Calu3 (cell line): ENCODE data around the gene REXO4. TPM values are rescaled to one million over a fixed set of nuclear protein-coding genes. Genes with fewer than 3 reads are reported as not detected.

ENCODE experiments used
- BruUV-seq: library from RNA; stranded (reverse); fragments of 400-500 nt; replicated peaks from 2 replicates; lab custom pipeline; 2021; lab: Mats Ljungman, UMichigan
- CTCF ChIA-PET: fragments of 300-600 bp; sonication (Branson Sonifier 250); formaldehyde crosslinking; loops from one replicate; lab custom pipeline; 2022; ENCODE audit warnings: antibody characterized with exemption; lab: Charles Lee
- DNase-seq: peaks from one replicate; pipeline ENCODE4 v3.0.0; 2022
- H3K27ac Mint-ChIP-seq: one replicate; pipeline ENCODE4 v1.8.0; 2022; ENCODE audit warnings: mixed read lengths; ENCODE audit not compliant: unreplicated experiment
- H3K27me3 Mint-ChIP-seq: one replicate; pipeline ENCODE4 v1.8.0; 2022; ENCODE audit warnings: mixed read lengths; ENCODE audit not compliant: unreplicated experiment
- H3K36me3 Mint-ChIP-seq: one replicate; pipeline ENCODE4 v1.8.0; 2022; ENCODE audit warnings: mild to moderate bottlenecking, moderate library complexity, mixed read lengths; ENCODE audit not compliant: insufficient read depth, unreplicated experiment
- H3K4me1 Mint-ChIP-seq: one replicate; pipeline ENCODE4 v1.8.0; 2022; ENCODE audit warnings: mild to moderate bottlenecking, low read depth, mixed read lengths; ENCODE audit not compliant: unreplicated experiment
- H3K4me3 Mint-ChIP-seq: one replicate; pipeline ENCODE4 v1.8.0; 2022; ENCODE audit warnings: mild to moderate bottlenecking, low read depth, moderate library complexity, mixed read lengths; ENCODE audit not compliant: unreplicated experiment
- H3K9me3 Mint-ChIP-seq: one replicate; pipeline ENCODE4 v1.8.0; 2022; ENCODE audit warnings: low read depth, mixed read lengths; ENCODE audit not compliant: unreplicated experiment
- CTCF ChIP-seq: fragments of 200-600 bp; IDR thresholded peaks from one replicate; pipeline ENCODE4 v1.8.0; 2022; ENCODE audit warnings: antibody characterized with exemption; ENCODE audit not compliant: unreplicated experiment
- intact Hi-C: fragments of 100-400 bp; cut with micrococcal nuclease; formaldehyde crosslinking; loops from one replicate; pipeline ENCODE4 v1.10.0; 2022; ENCODE audit not compliant: unreplicated experiment
- total RNA-seq: library from RNA; stranded (reverse); gene quantifications from 2 replicates; pipeline ENCODE4 v1.2.3, GENCODE V29; 2022

Gene REXO4
- total RNA-seq, 1 experiment from 2014 or later: 23.4 TPM

GRCh38 chr9:133401588-133401987 is 16.2 kb downstream of the REXO4 start:
- H3K27ac Mint-ChIP-seq: no peak overlapping the region
- DNase-seq: no peak
- no peak overlapping the region for H3K4me3 Mint-ChIP-seq
- intact Hi-C loops: loop anchor here (5.0 to 10.0 kb wide), 2 partner anchors 57 to 214 kb away; partner anchors contain the start of genes MED22 and RPL7A
- CTCF ChIA-PET: no interaction called here
- TF ChIP-seq CTCF: no peak
- H3K9me3 Mint-ChIP-seq: no peaks in the 10 kb centered on the region
- H3K4me1 Mint-ChIP-seq: no peaks in the 10 kb centered on the region
- no TSS peak for BruUV-seq
- H3K36me3 Mint-ChIP-seq: peaks cover 12% of the 10 kb centered on the region
- H3K27me3 Mint-ChIP-seq: peaks cover 13% of the 10 kb centered on the region

GRCh38 chr9:133400292-133400691 is 17.5 kb downstream of the REXO4 start:
- intact Hi-C loops: loop anchor here (5.0 to 10.0 kb wide), 2 partner anchors 55 to 213 kb away; partner anchors contain the start of genes MED22 and RPL7A
- CTCF ChIA-PET: no interaction called here
- peaks cover 12% of the 10 kb centered on the region for H3K36me3 Mint-ChIP-seq

GRCh38 chr9:133397895-133398294 is 19.9 kb downstream of the REXO4 start:
- H3K27ac Mint-ChIP-seq: no peak overlapping the region
- H3K9me3 Mint-ChIP-seq: no peaks in the 10 kb centered on the region
- intact Hi-C loops: no loop called here
- H3K36me3 Mint-ChIP-seq: peaks cover 5% of the 10 kb centered on the region
- TF ChIP-seq CTCF: no peak
- CTCF ChIA-PET: no interaction called here
- H3K4me3 Mint-ChIP-seq: no peak overlapping the region
- BruUV-seq: no TSS peak
- H3K27me3 Mint-ChIP-seq: peaks cover 39% of the 10 kb centered on the region
- DNase-seq: no peak
- H3K4me1 Mint-ChIP-seq: no peaks in the 10 kb centered on the region

More at GRCh38 chr9:133400292-133400691, 17.5 kb downstream of the REXO4 start:
- no peak overlapping the region for H3K27ac Mint-ChIP-seq
- H3K9me3 Mint-ChIP-seq: no peaks in the 10 kb centered on the region
- peaks cover 20% of the 10 kb centered on the region for H3K27me3 Mint-ChIP-seq
- no TSS peak for BruUV-seq
- no peak for TF ChIP-seq CTCF
- no peak for DNase-seq
- no peak overlapping the region for H3K4me3 Mint-ChIP-seq
- H3K4me1 Mint-ChIP-seq: no peaks in the 10 kb centered on the region

- DNase-seq: no peak
- intact Hi-C loops: no loop called here
- CTCF ChIA-PET: no interaction called here
- Mint-ChIP-seq H3K9me3 (no peaks in the 10 kb centered on the region), H3K27ac (no peak overlapping the region), H3K4me3 (no peak overlapping the region), H3K4me1 (no peaks in the 10 kb centered on the region), H3K36me3 (peaks cover 5% of the 10 kb centered on the region), H3K27me3 (peaks cover 39% of the 10 kb centered on the region)
- no peak for TF ChIP-seq CTCF
- BruUV-seq: no TSS peak
Observed at GRCh38 chr9:133397370-133397769, 20.4 kb downstream of the REXO4 start.
